ENCODE measurements around the gene ABCA13.
"Not testable (repeated sequence)": the region's sequence is repeated elsewhere in the genome, so short reads cannot be mapped to it uniquely, and the experiment has no call there.

Gene ABCA13, protein sequence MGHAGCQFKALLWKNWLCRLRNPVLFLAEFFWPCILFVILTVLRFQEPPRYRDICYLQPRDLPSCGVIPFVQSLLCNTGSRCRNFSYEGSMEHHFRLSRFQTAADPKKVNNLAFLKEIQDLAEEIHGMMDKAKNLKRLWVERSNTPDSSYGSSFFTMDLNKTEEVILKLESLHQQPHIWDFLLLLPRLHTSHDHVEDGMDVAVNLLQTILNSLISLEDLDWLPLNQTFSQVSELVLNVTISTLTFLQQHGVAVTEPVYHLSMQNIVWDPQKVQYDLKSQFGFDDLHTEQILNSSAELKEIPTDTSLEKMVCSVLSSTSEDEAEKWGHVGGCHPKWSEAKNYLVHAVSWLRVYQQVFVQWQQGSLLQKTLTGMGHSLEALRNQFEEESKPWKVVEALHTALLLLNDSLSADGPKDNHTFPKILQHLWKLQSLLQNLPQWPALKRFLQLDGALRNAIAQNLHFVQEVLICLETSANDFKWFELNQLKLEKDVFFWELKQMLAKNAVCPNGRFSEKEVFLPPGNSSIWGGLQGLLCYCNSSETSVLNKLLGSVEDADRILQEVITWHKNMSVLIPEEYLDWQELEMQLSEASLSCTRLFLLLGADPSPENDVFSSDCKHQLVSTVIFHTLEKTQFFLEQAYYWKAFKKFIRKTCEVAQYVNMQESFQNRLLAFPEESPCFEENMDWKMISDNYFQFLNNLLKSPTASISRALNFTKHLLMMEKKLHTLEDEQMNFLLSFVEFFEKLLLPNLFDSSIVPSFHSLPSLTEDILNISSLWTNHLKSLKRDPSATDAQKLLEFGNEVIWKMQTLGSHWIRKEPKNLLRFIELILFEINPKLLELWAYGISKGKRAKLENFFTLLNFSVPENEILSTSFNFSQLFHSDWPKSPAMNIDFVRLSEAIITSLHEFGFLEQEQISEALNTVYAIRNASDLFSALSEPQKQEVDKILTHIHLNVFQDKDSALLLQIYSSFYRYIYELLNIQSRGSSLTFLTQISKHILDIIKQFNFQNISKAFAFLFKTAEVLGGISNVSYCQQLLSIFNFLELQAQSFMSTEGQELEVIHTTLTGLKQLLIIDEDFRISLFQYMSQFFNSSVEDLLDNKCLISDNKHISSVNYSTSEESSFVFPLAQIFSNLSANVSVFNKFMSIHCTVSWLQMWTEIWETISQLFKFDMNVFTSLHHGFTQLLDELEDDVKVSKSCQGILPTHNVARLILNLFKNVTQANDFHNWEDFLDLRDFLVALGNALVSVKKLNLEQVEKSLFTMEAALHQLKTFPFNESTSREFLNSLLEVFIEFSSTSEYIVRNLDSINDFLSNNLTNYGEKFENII (N-terminal part only)

GRCh38 chr7:48171202-48171601, at the start of gene ABCA13:
ABCA13 (plus strand) TSS chr7:48171458; CDS start chr7:48171484, 26 bp downstream.
- FAIRE-seq, result no peak

DNA sequence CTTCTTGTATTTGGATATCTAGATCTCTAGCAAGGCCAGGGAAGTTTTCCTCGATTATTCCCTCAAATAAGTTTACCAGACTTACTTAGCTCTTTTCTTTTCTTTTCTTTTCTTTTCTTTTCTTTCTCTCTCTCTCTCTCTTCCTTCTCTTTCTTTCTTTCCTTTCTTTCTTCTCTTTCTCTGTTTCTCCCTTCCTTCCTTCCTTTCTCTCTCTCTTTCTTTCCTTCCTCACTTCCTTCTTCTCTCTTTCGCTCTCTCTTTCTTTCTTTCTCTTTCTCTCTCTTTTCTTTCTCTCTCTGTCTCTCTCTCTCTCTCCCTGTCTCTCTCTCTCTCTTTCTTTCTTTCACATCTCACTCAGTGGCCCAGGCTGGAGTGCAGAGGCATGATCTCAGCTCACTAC, 45.2 kb upstream of the ABCA13 start:
- FAIRE-seq, result no peak
- no peak for DNase-seq (ENCODE audit: low spot score)

More at GRCh38 chr7:48171202-48171601, at the start of gene ABCA13:
- DNase-seq (ENCODE audit: low spot score), result no peak

- FAIRE-seq (no peak), DNase-seq (ENCODE audit: low spot score) (no peak)
Measured at GRCh38 chr7:48130658-48131108, 40.6 kb upstream of the ABCA13 start.

DNA sequence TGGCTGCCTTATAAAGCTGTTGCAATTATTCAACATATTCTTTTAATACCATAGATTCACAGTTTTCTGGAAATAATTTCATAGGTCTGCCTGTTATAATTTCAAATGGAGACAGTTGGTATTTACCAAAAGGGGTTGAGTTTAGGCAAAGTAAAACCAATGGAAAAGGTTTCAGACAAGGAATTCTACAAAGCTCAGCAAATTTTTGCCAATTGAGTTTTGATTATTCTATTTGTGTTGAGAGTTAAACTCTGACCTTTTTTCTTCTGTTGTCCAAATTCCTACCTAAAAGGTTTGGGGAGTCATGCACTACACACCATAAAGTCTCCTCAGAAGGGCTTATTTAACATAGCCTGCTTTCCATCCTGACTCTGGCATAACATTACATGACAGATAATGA, 38.5 kb upstream of the ABCA13 start:
- FAIRE-seq (no peak), DNase-seq (ENCODE audit: low spot score) (no peak)

GRCh38 chr7:48139459-48139858, 31.8 kb upstream of the ABCA13 start:
- DNase-seq (ENCODE audit: low spot score), result no peak
- FAIRE-seq, result no peak

DNA sequence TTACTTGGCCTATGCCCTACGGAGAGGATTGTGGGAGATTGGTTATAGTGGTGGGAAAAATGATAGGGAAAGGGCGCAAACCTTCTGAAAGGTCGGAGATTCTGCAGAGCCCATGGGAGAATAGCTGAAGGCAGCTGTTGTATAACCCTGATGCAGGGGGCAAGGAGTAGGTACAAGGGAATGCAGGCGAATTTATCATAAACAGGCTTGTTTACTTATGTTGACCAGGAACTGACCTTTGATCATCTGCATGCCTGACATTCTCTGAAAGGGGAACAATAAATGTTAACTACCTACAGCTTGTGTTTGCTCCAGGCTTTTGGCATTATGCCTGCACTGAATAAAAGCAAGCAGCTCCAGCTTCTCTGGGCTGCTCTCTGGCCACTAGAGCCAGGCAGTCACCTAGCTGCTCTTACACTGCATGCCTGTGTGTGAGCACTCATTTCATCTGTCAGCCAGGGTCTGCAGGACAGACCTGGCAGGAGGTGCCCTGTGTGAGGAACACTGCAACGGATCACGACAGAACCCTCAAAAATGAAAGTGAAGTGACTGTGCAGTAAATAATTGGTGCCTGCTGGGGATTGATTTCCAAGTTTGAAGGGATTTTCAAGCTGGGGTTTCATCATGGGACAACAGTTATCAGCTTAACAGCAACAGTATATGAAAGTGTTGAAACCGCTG, 31.1 kb upstream of the ABCA13 start:
- FAIRE-seq, result no peak
- DNase-seq (ENCODE audit: low spot score), result no peak

GRCh38 chr7:48141521-48141920, 29.7 kb upstream of the ABCA13 start:
- FAIRE-seq (no peak), DNase-seq (ENCODE audit: low spot score) (no peak)

- FAIRE-seq, result no peak
- no peak for DNase-seq (ENCODE audit: low spot score)
Measured at GRCh38 chr7:48144291-48144768, 26.9 kb upstream of the ABCA13 start.

DNA sequence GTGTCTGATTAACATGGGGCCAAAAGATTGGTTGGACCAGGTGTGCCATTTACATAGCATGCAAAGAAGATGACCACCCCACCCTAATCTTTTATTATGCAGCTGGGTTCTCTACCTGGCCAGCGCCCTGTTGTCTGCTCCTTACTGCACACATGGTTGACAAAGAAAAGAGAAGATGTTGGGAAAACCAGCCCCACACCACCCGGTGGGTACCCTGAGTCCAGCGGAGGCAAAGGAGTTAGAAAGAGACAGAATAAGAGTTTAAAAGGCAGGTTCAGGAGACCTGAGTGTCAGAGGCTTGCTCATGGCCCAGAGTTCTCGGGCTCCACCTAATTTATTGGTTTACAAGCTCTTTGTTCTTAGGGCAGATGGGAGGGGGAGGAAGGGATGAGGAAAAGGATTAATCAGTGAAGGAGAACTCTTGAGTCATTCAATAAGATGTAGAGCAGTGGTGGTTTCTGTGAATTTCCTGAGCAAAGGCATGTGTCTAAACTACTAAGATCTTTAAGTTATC, 24.1 kb upstream of the ABCA13 start:
- no peak for FAIRE-seq
- no peak for DNase-seq (ENCODE audit: low spot score)

GRCh38 chr7:48147690-48148089, 23.6 kb upstream of the ABCA13 start:
- not testable (repeated sequence) for DNase-seq (ENCODE audit: low spot score); FAIRE-seq

GRCh38 chr7:48148311-48148710, 22.9 kb upstream of the ABCA13 start:
- DNase-seq (ENCODE audit: low spot score), result no peak
- FAIRE-seq, result no peak

- FAIRE-seq, result no peak
Measured at GRCh38 chr7:48149058-48149457, 22.2 kb upstream of the ABCA13 start.

DNA sequence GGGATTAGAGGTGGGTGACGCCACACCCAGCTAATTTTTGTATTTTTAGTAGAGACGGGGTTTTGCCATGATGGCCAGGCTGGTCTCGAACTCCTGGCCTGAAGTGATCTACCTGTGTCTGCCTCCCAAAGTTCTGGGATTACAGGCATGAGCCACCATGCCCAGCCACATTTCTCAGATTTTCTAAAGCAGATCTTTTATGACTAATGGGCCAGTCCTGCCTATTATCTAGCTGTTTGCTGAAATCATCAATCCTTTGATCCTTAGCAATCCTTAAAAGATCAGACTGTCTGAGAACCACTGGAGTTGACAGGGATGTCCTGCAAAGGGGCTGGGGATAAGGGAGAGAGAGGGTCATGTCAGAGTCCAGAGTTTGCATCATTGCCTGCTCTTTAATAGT, 21.2 kb upstream of the ABCA13 start:
- FAIRE-seq (no peak), DNase-seq (ENCODE audit: low spot score) (no peak)

More at GRCh38 chr7:48149058-48149457, 22.2 kb upstream of the ABCA13 start:
- DNase-seq (ENCODE audit: low spot score), result no peak

- DNase-seq (ENCODE audit: low spot score), result peak; percentile 35
- FAIRE-seq, result peak; percentile 24
Measured at GRCh38 chr7:48154792-48155413, 16.4 kb upstream of the ABCA13 start.

GRCh38 chr7:48158404-48158803, 12.9 kb upstream of the ABCA13 start:
- DNase-seq (ENCODE audit: low spot score) (no peak), FAIRE-seq (no peak)

- FAIRE-seq (no peak), DNase-seq (ENCODE audit: low spot score) (no peak)
Measured at GRCh38 chr7:48161407-48162125, 9.7 kb upstream of the ABCA13 start.

- FAIRE-seq (no peak), DNase-seq (ENCODE audit: low spot score) (no peak)
Measured at GRCh38 chr7:48165157-48165556, 6.1 kb upstream of the ABCA13 start.

GRCh38 chr7:48168159-48168558, 3.1 kb upstream of the ABCA13 start:
- FAIRE-seq (no peak), DNase-seq (ENCODE audit: low spot score) (no peak)

DNA sequence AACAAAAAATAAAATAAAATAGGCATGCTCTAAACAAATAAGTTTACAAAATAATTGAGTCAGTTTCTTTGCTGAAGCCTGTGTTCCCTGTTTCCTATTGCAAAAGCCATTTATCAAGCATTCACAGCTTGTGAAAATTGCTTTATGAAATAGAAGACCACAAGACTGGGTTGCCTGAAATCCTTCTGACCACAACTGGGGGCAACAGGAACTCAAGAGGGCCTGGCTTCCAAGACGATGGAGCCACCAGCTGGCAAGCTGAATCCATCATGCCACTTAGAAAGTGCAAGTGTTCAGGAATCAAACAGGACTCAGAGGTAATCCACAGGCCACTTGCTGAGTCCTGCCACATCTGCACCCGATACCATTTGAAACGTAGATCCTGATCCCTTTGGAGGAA, 752 bp upstream of the ABCA13 start:
- FAIRE-seq (no peak), DNase-seq (ENCODE audit: low spot score) (no peak)

All from RCC 7860 (cell line).